ENCODE results near the gene TMEM190. TPM values are rescaled to one million over a fixed set of nuclear protein-coding genes. Genes with fewer than 3 reads are reported as not detected.

The TMEM190 gene
- total and polyA plus RNA-seq, 10 of the 15 experiments (the other 5 are each of a cell fraction or from before 2014, with no cell fraction given) = not detected

- no peak for TF ChIP-seq ZNF592 (IDR thresholded peaks at IDR 0.05)
- no peak for TF ChIP-seq ATF2 (IDR thresholded peaks at IDR 0.05; ENCODE audit: low read length)
- no peak for TF ChIP-seq HDAC6 (IDR thresholded peaks at IDR 0.05; ENCODE audit: unreplicated experiment)
- no peak for TF ChIP-seq EP300 (IDR thresholded peaks at IDR 0.05; ENCODE audit: borderline replicate concordance in 1 of 2, control insufficient read depth in 1 of 2, low read depth in 2 of 2, low read length in 2 of 2)
Measured at GRCh38 chr19:55365245-55365644, 11.4 kb upstream of the TMEM190 start (continued).

- no peak overlapping the region for H3K27ac ChIP-seq (ENCODE audit: control insufficient read depth, insufficient read depth)
- H4K20me1 ChIP-seq (ENCODE audit: control insufficient read depth, insufficient read depth) = no peaks in the 10 kb centered on the region
- H3K9me3 ChIP-seq (replicated peaks; ENCODE audit: control insufficient read depth, insufficient read depth, low read length) = no peaks in the 10 kb centered on the region
- 59% methylated on average over 11 of the region's 19 CpGs for WGBS (ENCODE audit: insufficient coverage, insufficient replicate concordance, low lambda C conversion rate, missing lambda C conversion rate)
- in situ Hi-C loops (cut with MboI) (no loop called here), intact Hi-C loops (cut with micrococcal nuclease; ENCODE audit: unreplicated experiment) (no loop called here)
- CTCF ChIA-PET = interaction anchor here (1.3 kb wide), 1 partner anchor 138 kb away, joined by 3 read pairs; no protein-coding TSS in a partner anchor
- no peak overlapping the region for H3K4me2 ChIP-seq (ENCODE audit: control insufficient read depth, insufficient read depth)
- RAD21 ChIA-PET (ENCODE audit: unreplicated experiment) = no interaction called here
- POLR2A ChIA-PET = no interaction called here
- no TSS peak for BruUV-seq (replicated peaks)
- DNase-seq (ENCODE audit: low read depth, low spot score) (no peak), FAIRE-seq (no peak), ATAC-seq (no peak)
- H3K9ac ChIP-seq (ENCODE audit: control insufficient read depth, insufficient read depth, low read length) = no peak overlapping the region
- H3K79me2 ChIP-seq (ENCODE audit: control insufficient read depth, insufficient read depth, low read length) = no peaks in the 10 kb centered on the region
- no peaks in the 10 kb centered on the region for H3K36me3 ChIP-seq (ENCODE audit: control insufficient read depth in 2 of 2, insufficient read depth in 2 of 2, low read length in 1 of 2)
- SMC1A ChIA-PET (ENCODE audit: uncharacterized antibody, unreplicated experiment) = no interaction called here
- H3K4me1 ChIP-seq (ENCODE audit: control insufficient read depth, insufficient read depth, low read length) = no peaks in the 10 kb centered on the region
- H3K4me3 ChIP-seq = no peak overlapping the region
- peaks cover 3 to 10% of the 10 kb centered on the region in 2 experiments for H3K27me3 ChIP-seq (replicated peaks in 1 of 2; ENCODE audit: control insufficient read depth in 2 of 2, insufficient read depth in 2 of 2, low read length in 1 of 2)
- no peak overlapping the region for H2AFZ ChIP-seq (ENCODE audit: control insufficient read depth, low read depth, low read length)
- TF ChIP-seq EGR1 (IDR thresholded peaks at IDR 0.05; ENCODE audit: borderline replicate concordance in 1 of 2, low read depth in 2 of 2, low read length in 2 of 2) (no peak), PAX8 (IDR thresholded peaks at IDR 0.05) (no peak), PKNOX1 (IDR thresholded peaks at IDR 0.05) (no peak), E4F1 (IDR thresholded peaks at IDR 0.05; ENCODE audit: borderline replicate concordance, partially characterized antibody) (no peak), GATAD2B (conservative IDR thresholded peaks at IDR 0.05; ENCODE audit: low read depth) (no peak), ZNF217 (IDR thresholded peaks at IDR 0.05) (no peak), ZNF24 (IDR thresholded peaks at IDR 0.05) (no peak), TAF1 (IDR thresholded peaks at IDR 0.05; ENCODE audit: borderline replicate concordance, low read depth, low read length) (no peak), ZNF274 (IDR thresholded peaks at IDR 0.05; ENCODE audit: insufficient read depth, insufficient read length) (no peak), RBBP5 (conservative IDR thresholded peaks at IDR 0.05) (no peak), MYB (IDR thresholded peaks at IDR 0.05; ENCODE audit: borderline replicate concordance, low read depth, low read length) (no peak)
Measured at GRCh38 chr19:55365964-55366363, 10.7 kb upstream of the TMEM190 start.

Measured in GM12878 (cell line).